Measurements from ENCODE around the gene MCOLN3. TPM values are rescaled to one million over a fixed set of nuclear protein-coding genes. Genes with fewer than 3 reads are reported as not detected.

Gene MCOLN3
- total and polyA plus RNA-seq, 11 donors: 0.07 to 1.4 (median 0.35) TPM; not detected in 2

GRCh38 chr1:85042413-85042812, 5.9 kb downstream of the MCOLN3 start:
- peaks cover 0 to 5% (median 0%) of the 10 kb centered on the region in 12 donors for H3K4me1 ChIP-seq
- no peak overlapping the region for H3K4me3 ChIP-seq
- no peak overlapping the region for H3K27ac ChIP-seq
- intact Hi-C loops (cut with DNase I): no loop called here
- no peak for ATAC-seq
- H3K9me3 ChIP-seq: no peaks in the 10 kb centered on the region
- no peaks in the 10 kb centered on the region for H3K36me3 ChIP-seq
- H3K27me3 ChIP-seq: peaks cover 0 to 51% (median 10%) of the 10 kb centered on the region in 9 donors
- TF ChIP-seq CTCF (IDR thresholded peaks at IDR 0.05) (no peak), POLR2A (IDR thresholded peaks at IDR 0.05) (no peak)
- no peak for DNase-seq

- H3K36me3 ChIP-seq: no peaks in the 10 kb centered on the region
- no peaks in the 10 kb centered on the region for H3K9me3 ChIP-seq
- 87 to 91% (median 88%) methylated on average over 5 of the region's 5 CpGs for WGBS, 4 donors
- no peak for TF ChIP-seq POLR2A (IDR thresholded peaks at IDR 0.05)
- TF ChIP-seq CTCF (IDR thresholded peaks at IDR 0.05): no peak
- no peak overlapping the region for H3K27ac ChIP-seq
- peaks cover 0 to 45% (median 4%) of the 10 kb centered on the region in 9 donors for H3K27me3 ChIP-seq
- no peaks in the 10 kb centered on the region for H3K4me1 ChIP-seq
- no peak overlapping the region for H3K4me3 ChIP-seq
- ATAC-seq (no peak), DNase-seq (no peak)
- intact Hi-C loops (cut with DNase I): no loop called here
These were observed 6.5 kb downstream of the MCOLN3 start for GRCh38 chr1:85041793-85042192.

- 69 to 81% (median 76%) methylated on average over 2 of the region's 2 CpGs for WGBS, 4 donors
- intact Hi-C loops (cut with DNase I): no loop called here
- H3K4me3 ChIP-seq: no peak overlapping the region
- no peaks in the 10 kb centered on the region for H3K9me3 ChIP-seq
- H3K27ac ChIP-seq: no peak overlapping the region
- DNase-seq (no peak), ATAC-seq (no peak)
- H3K4me1 ChIP-seq: peaks cover 0 to 5% (median 0%) of the 10 kb centered on the region in 12 donors
- H3K36me3 ChIP-seq: no peaks in the 10 kb centered on the region
- H3K27me3 ChIP-seq: no peaks in the 10 kb centered on the region
- TF ChIP-seq POLR2A (IDR thresholded peaks at IDR 0.05): no peak
- no peak for TF ChIP-seq CTCF (IDR thresholded peaks at IDR 0.05)
These were observed 15.1 kb downstream of the MCOLN3 start for GRCh38 chr1:85033221-85033620.

- TF ChIP-seq CTCF (IDR thresholded peaks at IDR 0.05) (no peak), POLR2A (IDR thresholded peaks at IDR 0.05) (no peak)
- H3K4me3 ChIP-seq: no peak overlapping the region
- peaks cover 0 to 5% (median 0%) of the 10 kb centered on the region in 12 donors for H3K4me1 ChIP-seq
- no peaks in the 10 kb centered on the region for H3K27me3 ChIP-seq
- intact Hi-C loops (cut with DNase I): no loop called here
- H3K9me3 ChIP-seq: no peaks in the 10 kb centered on the region
- ATAC-seq: no peak
- no peak for DNase-seq
- no peak overlapping the region for H3K27ac ChIP-seq
- no peaks in the 10 kb centered on the region for H3K36me3 ChIP-seq
These were observed 17.8 kb downstream of the MCOLN3 start for GRCh38 chr1:85030536-85030935.

Data from heart left ventricle (tissue), 16 donors.